H9 (cell line): ENCODE data around the gene EFS. TPM values are rescaled to one million over a fixed set of nuclear protein-coding genes. Genes with fewer than 3 reads are reported as not detected.
A peak's percentile ranks its signal among the peaks of the same experiment; 100 is the strongest.

Source experiments
- DNase-seq: peaks from one replicate; pipeline ENCODE4 v3.0.0-alpha.2; 2017
- H2AFZ ChIP-seq: one replicate; pipeline ENCODE4 v1.6.1; 2013; ENCODE audit warnings: mild to moderate bottlenecking, low read length, control low read depth, moderate library complexity
- H2AK5ac ChIP-seq: 2 replicates; pipeline ENCODE4 v1.6.1; 2013; ENCODE audit warnings: low read length, control low read depth, mixed read lengths; ENCODE audit not compliant: insufficient read length
- H2BK120ac ChIP-seq: one replicate; pipeline ENCODE4 v1.6.1; 2013; ENCODE audit warnings: low read depth, mild to moderate bottlenecking, low read length, control low read depth, inconsistent platforms; ENCODE audit not compliant: poor library complexity, severe bottlenecking
- H2BK12ac ChIP-seq: 2 replicates; pipeline ENCODE4 v1.6.1; 2013; ENCODE audit warnings: low read length, control low read depth, mixed read lengths, low read depth; ENCODE audit not compliant: insufficient read length
- H2BK15ac ChIP-seq: 2 replicates; pipeline ENCODE4 v1.6.1; 2013; ENCODE audit warnings: low read depth, low read length, control low read depth
- H2BK20ac ChIP-seq: one replicate; pipeline ENCODE4 v1.6.1; 2013; ENCODE audit warnings: low read depth, mild to moderate bottlenecking, low read length, control low read depth, inconsistent platforms; ENCODE audit not compliant: poor library complexity, severe bottlenecking
- H2BK5ac ChIP-seq: 2 replicates; pipeline ENCODE4 v1.6.1; 2013; ENCODE audit warnings: low read length, control low read depth, mixed read lengths; ENCODE audit not compliant: insufficient read length
- H3K14ac ChIP-seq: 2 replicates; pipeline ENCODE4 v1.6.1; 2013; ENCODE audit warnings: low read length, control low read depth; ENCODE audit not compliant: insufficient read depth
- H3K18ac ChIP-seq: 2 replicates; pipeline ENCODE4 v1.6.1; 2013; ENCODE audit warnings: low read depth, mild to moderate bottlenecking, mixed read lengths, low read length, control low read depth; ENCODE audit not compliant: insufficient read length
- H3K23ac ChIP-seq: 2 replicates; pipeline ENCODE4 v1.6.1; 2013; ENCODE audit warnings: low read length, control low read depth, mixed read lengths, low read depth; ENCODE audit not compliant: insufficient read length
- H3K23me2 ChIP-seq: 2 replicates; pipeline ENCODE4 v1.6.1; 2013; ENCODE audit warnings: low read depth, mild to moderate bottlenecking, mixed read lengths, low read length, control low read depth; ENCODE audit not compliant: insufficient read length, poor library complexity, severe bottlenecking
- H3K27ac ChIP-seq: 2 replicates; pipeline ENCODE4 v1.5.1; 2013; ENCODE audit warnings: low read length, control low read depth, mixed read lengths, low read depth; ENCODE audit not compliant: insufficient read length
- H3K27me3 ChIP-seq: 2 replicates; pipeline ENCODE4 v1.6.1; 2013; ENCODE audit warnings: low read length, control low read depth, inconsistent platforms; ENCODE audit not compliant: insufficient read depth
- H3K4ac ChIP-seq: 2 replicates; pipeline ENCODE4 v1.6.1; 2013; ENCODE audit warnings: low read depth, mild to moderate bottlenecking, control low read depth, inconsistent platforms, low read length, moderate library complexity
- H3K4me1 ChIP-seq: 2 replicates; pipeline ENCODE4 v1.6.1; 2013; ENCODE audit warnings: low read length, control low read depth, inconsistent platforms; ENCODE audit not compliant: insufficient read depth
- H3K4me2 ChIP-seq: 2 replicates; pipeline ENCODE4 v1.6.1; 2013; ENCODE audit warnings: low read length, control low read depth, mixed read lengths; ENCODE audit not compliant: insufficient read length, insufficient read depth
- H3K56ac ChIP-seq: 2 replicates; pipeline ENCODE4 v1.6.1; 2013; ENCODE audit warnings: low read depth, mild to moderate bottlenecking, mixed read lengths, low read length, control low read depth; ENCODE audit not compliant: insufficient read length
- H3K79me1 ChIP-seq: 2 replicates; pipeline ENCODE4 v1.6.1; 2013; ENCODE audit warnings: low read depth, mild to moderate bottlenecking, moderate library complexity, low read length, control low read depth, inconsistent platforms; ENCODE audit not compliant: insufficient read depth, poor library complexity, severe bottlenecking
- H3K79me2 ChIP-seq: 2 replicates; pipeline ENCODE4 v1.6.1; 2013; ENCODE audit warnings: low read length, control low read depth, inconsistent platforms; ENCODE audit not compliant: insufficient read depth
- H3K9ac ChIP-seq: 2 replicates; pipeline ENCODE4 v1.6.1; 2013; ENCODE audit warnings: low read length, control low read depth, mixed read lengths; ENCODE audit not compliant: insufficient read length; ENCODE audit errors: extremely low read depth
- H3K9me3 ChIP-seq: one replicate; pipeline ENCODE4 v1.6.1; 2013; ENCODE audit warnings: low read depth, low read length, inconsistent platforms; ENCODE audit not compliant: control insufficient read depth
- H3T11ph ChIP-seq: one replicate; pipeline ENCODE4 v1.6.1; 2013; ENCODE audit warnings: mild to moderate bottlenecking, low read length, control low read depth, inconsistent platforms
- H4K20me1 ChIP-seq: one replicate; pipeline ENCODE4 v1.6.1; 2013; ENCODE audit not compliant: control insufficient read depth, insufficient read length, insufficient read depth
- H4K5ac ChIP-seq: 2 replicates; pipeline ENCODE4 v1.6.1; 2013; ENCODE audit warnings: low read depth, mild to moderate bottlenecking, mixed read lengths, low read length, control low read depth; ENCODE audit not compliant: insufficient read length
- H4K8ac ChIP-seq: replicated peaks from 2 replicates; pipeline ENCODE4 v1.6.1; 2013; ENCODE audit warnings: low read length, control low read depth, mixed read lengths, low read depth; ENCODE audit not compliant: insufficient read length
- H4K91ac ChIP-seq: 2 replicates; pipeline ENCODE4 v1.6.1; 2013; ENCODE audit warnings: low read depth, mild to moderate bottlenecking, moderate library complexity, mixed read lengths, low read length, control low read depth; ENCODE audit not compliant: insufficient read length
- H3K27ac Mint-ChIP-seq, 3 experiments: 2 replicates in 2 of 3; 3 replicates in 1 of 3; pipeline ENCODE4 v1.8.0; 2020 to 2021; ENCODE audit warnings: mixed read lengths in 3 of 3, mild to moderate bottlenecking in 1 of 3, moderate library complexity in 1 of 3
- H3K27me3 Mint-ChIP-seq: 2 replicates; pipeline ENCODE4 v1.8.0; 2021; ENCODE audit warnings: low read depth, mild to moderate bottlenecking, moderate library complexity, mixed read lengths
- H3K36me3 Mint-ChIP-seq, 3 experiments: 2 replicates in 2 of 3; 3 replicates in 1 of 3; pipeline ENCODE4 v1.8.0; 2020 to 2021; ENCODE audit warnings: low read depth in 3 of 3, mixed read lengths in 3 of 3; ENCODE audit not compliant: insufficient read depth in 1 of 3
- H3K4me1 Mint-ChIP-seq, 2 experiments: 2 replicates each; pipeline ENCODE4 v1.8.0; 2020; ENCODE audit warnings: mixed read lengths in 2 of 2
- H3K4me3 Mint-ChIP-seq, 2 experiments: 2 replicates in 1 of 2; 3 replicates in 1 of 2; pipeline ENCODE4 v1.8.0; 2020 to 2021; ENCODE audit warnings: mild to moderate bottlenecking in 2 of 2, mixed read lengths in 2 of 2, moderate library complexity in 1 of 2
- H3K9me3 Mint-ChIP-seq, 2 experiments: 2 replicates in 1 of 2; 3 replicates in 1 of 2; pipeline ENCODE4 v1.8.0; 2020; ENCODE audit warnings: mild to moderate bottlenecking in 2 of 2, mixed read lengths in 2 of 2, moderate library complexity in 1 of 2
- WGBS: extraction: QIAGEN DNeasy Blood & Tissue Kit; methylation state at CpG from one replicate; pipeline ENCODE4 v1.1.7; 2013; ENCODE audit warnings: missing lambda C conversion rate, low lambda C conversion rate, mixed read lengths; ENCODE audit not compliant: insufficient read length; ENCODE audit errors: extremely low coverage; 5-methylcytosine and 5-hydroxymethylcytosine counted together
- total RNA-seq: library from RNA; stranded (reverse); gene quantifications from 2 replicates; pipeline ENCODE4 v1.2.1, GENCODE V29; 2021
- TF ChIP-seq, protein P1 (sequence below): fragments of 200-600 bp; sonication (generic); conservative IDR thresholded peaks from 3 replicates; pipeline ENCODE4 v1.8.0; 2021; ENCODE audit warnings: antibody characterized with exemption, mild to moderate bottlenecking

EFS gene
- total RNA-seq, 1 experiment from 2014 or later = 32.1 TPM

DNA sequence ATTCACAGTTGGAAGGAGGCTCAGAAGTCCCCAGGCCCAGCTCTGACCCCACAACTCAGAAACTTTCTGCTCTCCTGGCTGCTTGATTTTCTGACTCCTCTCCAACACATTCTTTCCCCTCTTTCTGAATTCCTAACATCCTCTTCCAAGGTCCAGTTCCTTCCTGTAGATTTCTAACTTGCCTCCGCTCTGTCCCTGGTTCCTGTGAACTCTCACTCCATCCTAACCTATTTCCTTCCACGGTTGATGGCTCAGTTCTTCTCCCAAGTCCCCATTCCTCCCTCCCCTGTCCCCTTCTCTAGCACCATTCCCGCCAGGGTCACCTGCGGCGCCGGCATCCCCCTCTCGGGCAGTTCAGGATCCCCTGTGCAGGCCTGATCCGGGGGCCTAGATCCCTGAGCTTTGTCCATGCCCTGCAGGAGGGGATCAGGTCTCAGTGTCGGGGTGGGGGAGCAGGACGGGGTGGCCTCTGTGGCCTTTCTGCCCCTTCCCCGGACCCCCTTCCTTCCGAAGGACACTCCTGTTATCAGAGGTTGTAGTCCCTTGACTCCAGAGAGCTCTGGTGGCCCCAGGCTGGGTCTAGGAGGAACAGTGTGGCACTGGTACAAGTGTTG is 6.3 kb downstream of the EFS start:
- DNase-seq = peak; percentile 13
- no peak overlapping the region for H4K5ac ChIP-seq
- H3K79me2 ChIP-seq = no peaks in the 10 kb centered on the region
- H2AK5ac ChIP-seq = no peak overlapping the region
- no peak overlapping the region for H2BK120ac ChIP-seq
- no peak overlapping the region for H2BK15ac ChIP-seq
- H3K27me3 ChIP-seq = no peaks in the 10 kb centered on the region; the same call in 1 of the 2 replicates
- no peak overlapping the region for H3K18ac ChIP-seq
- H2BK20ac ChIP-seq = no peak overlapping the region
- no peaks in the 10 kb centered on the region for H3K23me2 ChIP-seq
- TF ChIP-seq, protein P1, sequence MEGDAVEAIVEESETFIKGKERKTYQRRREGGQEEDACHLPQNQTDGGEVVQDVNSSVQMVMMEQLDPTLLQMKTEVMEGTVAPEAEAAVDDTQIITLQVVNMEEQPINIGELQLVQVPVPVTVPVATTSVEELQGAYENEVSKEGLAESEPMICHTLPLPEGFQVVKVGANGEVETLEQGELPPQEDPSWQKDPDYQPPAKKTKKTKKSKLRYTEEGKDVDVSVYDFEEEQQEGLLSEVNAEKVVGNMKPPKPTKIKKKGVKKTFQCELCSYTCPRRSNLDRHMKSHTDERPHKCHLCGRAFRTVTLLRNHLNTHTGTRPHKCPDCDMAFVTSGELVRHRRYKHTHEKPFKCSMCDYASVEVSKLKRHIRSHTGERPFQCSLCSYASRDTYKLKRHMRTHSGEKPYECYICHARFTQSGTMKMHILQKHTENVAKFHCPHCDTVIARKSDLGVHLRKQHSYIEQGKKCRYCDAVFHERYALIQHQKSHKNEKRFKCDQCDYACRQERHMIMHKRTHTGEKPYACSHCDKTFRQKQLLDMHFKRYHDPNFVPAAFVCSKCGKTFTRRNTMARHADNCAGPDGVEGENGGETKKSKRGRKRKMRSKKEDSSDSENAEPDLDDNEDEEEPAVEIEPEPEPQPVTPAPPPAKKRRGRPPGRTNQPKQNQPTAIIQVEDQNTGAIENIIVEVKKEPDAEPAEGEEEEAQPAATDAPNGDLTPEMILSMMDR = no peak
- no peaks in the 10 kb centered on the region for H3K9me3 ChIP-seq
- no peak overlapping the region for H3K4ac ChIP-seq
- no peak overlapping the region for H2AFZ ChIP-seq
- no peaks in the 10 kb centered on the region for H3K79me1 ChIP-seq
- no peak overlapping the region for H3K14ac ChIP-seq
- no peak overlapping the region for H3T11ph ChIP-seq
- Mint-ChIP-seq H3K27ac (peak overlapping the region in 1 of 3 experiments; percentile 67; a peak in 2 of 7 replicates), H3K9me3 (no peaks in the 10 kb centered on the region), H3K4me1 (peaks cover 15 to 18% of the 10 kb centered on the region in 2 experiments), H3K36me3 (peaks cover 18 to 58% (median 43%) of the 10 kb centered on the region in 3 experiments), H3K27me3 (peaks cover 15% of the 10 kb centered on the region), H3K4me3 (no peak overlapping the region)
- H3K4me2 ChIP-seq = no peak overlapping the region
- H3K27ac ChIP-seq = no peak overlapping the region
- no CpG with 5 or more reads among the region's 12 CpGs for WGBS
- H4K91ac ChIP-seq = no peak overlapping the region
- H4K20me1 ChIP-seq = no peaks in the 10 kb centered on the region
- no peaks in the 10 kb centered on the region for H3K4me1 ChIP-seq
- H4K8ac ChIP-seq = no peak overlapping the region
- H2BK5ac ChIP-seq = no peak overlapping the region
- H3K23ac ChIP-seq = no peak overlapping the region
- H3K9ac ChIP-seq = no peak overlapping the region
- H2BK12ac ChIP-seq = no peak overlapping the region
- H3K56ac ChIP-seq = no peak overlapping the region
